ENCODE results near the gene SH3PXD2A.
A peak's percentile ranks its signal among the peaks of the same experiment; 100 is the strongest.

SH3PXD2A gene

GRCh38 chr10:103572347-103573204 lies 282.8 kb downstream of the SH3PXD2A start:
- no peak for DNase-seq

DNA sequence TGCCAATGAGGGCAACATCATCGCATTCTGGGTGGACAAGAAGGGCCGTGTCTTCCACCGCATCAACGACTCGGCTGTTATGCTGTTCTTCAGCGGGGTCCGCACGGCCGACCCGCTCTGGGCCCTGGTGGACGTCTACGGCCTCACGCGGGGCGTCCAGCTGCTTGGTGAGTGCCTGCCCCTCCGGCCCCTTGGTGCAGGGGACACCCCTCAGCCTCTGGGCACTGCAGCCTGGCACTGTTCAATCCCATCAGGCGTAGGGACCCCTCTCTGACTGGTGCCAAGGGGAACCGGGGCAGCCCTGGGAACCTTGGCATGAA lies 283.8 kb downstream of the SH3PXD2A start:
- DNase-seq, result no peak

DNA sequence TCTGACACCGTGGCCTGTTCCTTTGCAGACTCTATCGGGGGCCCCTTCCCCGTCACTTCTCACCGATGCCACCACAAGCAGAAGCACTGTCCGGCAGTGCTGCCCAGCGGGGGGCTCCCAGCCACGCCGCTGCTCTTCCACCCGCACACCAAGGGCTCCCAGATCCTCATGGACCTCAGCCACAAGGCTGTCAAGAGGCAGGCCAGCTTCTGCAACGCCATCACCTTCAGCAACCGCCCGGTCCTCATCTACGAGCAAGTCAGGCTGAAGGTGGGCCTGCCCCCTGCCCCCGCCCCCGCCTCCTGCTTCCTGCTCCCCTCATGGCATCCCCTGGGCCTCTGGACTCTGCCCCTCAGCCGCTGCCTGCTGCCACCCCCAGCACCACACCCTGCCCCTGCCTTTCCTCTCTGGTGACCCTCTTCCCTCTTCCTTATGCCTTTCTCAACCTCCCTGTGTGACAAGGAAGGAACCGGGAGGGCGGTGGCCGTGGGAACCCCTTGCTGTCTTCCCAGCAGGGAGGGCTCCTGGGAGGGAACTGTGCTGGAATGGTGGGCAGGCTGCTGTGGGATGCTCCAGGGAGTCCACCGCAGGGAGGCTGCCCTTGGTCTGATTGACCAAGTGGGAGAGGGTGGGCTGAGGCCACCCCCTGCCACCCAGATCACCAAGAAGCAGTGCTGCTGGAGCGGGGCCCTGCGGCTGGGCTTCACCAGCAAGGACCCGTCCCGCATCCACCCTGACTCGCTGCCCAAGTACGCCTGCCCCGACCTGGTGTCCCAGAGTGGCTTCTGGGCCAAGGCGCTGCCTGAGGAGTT lies 284.3 kb downstream of the SH3PXD2A start:
- DNase-seq, result no peak

GRCh38 chr10:103569896-103570295 lies 285.5 kb downstream of the SH3PXD2A start:
- DNase-seq, result peak; percentile 34

- DNase-seq, result no peak
These were observed 286.9 kb downstream of the SH3PXD2A start for GRCh38 chr10:103568505-103568904.

DNA sequence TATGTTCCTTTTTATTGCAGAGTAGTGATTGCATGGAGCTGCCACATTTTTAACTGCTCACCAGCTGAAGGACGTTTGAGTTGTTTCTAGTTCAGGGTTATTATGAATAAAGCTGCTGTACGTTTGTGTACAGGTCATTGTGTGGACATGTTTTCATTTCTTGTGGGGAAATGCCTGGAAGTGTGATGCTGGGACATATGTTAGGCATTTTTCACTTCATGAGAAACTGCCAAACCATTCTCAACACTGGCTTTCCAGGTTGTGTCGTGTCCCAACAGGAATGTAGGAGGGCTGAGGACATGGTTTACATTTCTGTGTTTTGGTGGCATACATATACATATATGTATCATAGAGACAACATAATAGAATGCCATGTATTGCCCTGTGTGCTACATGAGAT lies 288.8 kb downstream of the SH3PXD2A start:
- DNase-seq, result no peak

DNA sequence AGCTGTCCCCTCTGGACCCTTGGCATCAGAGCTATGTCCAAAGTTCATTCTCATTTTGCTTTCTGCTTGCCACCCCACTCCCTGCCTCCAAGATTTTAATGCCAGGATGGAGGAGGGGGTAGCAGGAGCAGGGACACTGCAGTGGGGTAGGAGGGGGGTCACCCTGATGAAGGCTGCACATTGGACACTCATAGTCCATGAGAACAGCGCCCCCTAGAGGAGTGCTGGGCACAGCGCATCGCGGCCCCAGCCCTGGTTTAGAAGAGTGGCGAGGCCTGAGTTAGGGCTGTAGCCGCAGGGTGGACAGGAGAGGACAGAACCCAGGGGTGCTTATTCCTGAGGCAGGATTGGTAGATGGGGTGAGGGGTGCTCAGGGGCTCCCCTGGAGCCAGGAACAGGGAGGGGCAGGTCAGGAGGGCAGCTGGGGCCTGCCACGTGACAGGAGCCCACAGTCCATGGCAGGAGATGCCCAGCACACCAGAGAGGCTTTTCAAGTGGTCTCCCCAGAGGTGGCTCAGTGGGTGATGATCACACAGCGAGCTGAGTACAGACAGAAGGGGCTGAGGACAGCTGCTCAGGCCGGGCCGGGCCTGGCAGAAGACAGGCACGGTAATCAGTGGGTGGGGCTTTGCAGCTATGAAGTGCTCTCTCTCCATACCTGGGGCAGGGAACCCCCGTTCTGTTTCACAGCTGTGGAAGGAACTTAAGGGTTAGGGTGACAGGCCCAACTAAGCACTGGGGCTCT lies 290.4 kb downstream of the SH3PXD2A start:
- no peak for DNase-seq

DNA sequence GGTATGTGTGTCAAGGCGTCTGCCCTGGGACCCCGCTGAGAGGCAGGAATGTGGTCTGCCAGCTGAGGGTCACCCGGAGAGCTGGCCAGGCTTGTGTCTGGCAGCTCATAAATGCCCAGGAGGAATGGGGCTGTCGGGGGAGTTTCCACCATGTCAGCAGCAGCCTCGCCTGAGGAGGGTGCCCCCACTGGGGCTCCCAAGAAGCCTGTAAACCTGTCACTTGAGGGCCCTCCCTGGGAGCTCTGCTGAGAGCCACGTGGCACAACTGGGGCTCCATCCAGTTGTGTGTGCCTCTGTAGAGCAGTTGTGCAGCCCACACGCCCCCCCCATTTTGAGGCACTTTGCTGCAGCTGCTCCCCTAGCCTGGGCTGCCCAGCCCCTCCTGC lies 291.3 kb downstream of the SH3PXD2A start:
- no peak for DNase-seq

GRCh38 chr10:103563231-103564115 lies 291.9 kb downstream of the SH3PXD2A start:
- DNase-seq, result no peak

GRCh38 chr10:103562383-103562782 lies 293.0 kb downstream of the SH3PXD2A start:
- no peak for DNase-seq

DNA sequence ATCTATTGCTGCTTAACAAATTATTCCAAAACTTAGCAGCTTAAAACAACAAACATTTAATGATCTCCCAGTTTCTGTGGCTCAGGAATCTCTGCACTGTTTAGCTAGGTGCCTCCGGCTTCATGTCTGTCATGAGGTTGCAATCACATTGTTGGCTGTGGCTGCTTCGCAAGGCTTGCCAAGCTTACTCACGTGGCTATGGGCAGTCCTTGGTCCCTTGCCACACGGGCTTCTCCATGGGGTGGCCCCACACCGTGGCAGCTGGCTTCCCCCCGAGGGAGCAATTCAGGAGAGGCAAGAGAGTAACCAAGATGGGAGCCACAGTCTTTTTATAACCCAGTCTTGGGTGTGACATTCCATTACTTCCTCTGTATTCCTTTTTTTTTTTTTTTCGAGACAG lies 294.5 kb downstream of the SH3PXD2A start:
- DNase-seq, result no peak

DNA sequence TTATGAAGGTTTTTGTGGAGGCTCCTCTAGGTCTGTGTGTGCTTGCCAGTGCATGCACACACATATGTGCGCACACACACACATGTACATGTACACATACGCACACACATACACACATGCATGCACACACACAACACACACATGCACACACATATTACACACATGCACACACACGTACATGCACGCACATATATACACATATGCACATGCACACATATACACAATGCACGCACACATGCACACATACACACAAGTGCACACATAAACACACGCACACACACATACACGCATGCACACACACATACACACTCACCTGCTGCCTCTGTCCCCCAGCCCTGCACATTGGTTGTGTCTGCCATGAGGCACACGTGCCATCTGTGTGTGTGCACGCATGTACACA lies 295.6 kb downstream of the SH3PXD2A start:
- DNase-seq, result no peak

GRCh38 chr10:103558911-103559310 lies 296.5 kb downstream of the SH3PXD2A start:
- DNase-seq, result no peak

DNA sequence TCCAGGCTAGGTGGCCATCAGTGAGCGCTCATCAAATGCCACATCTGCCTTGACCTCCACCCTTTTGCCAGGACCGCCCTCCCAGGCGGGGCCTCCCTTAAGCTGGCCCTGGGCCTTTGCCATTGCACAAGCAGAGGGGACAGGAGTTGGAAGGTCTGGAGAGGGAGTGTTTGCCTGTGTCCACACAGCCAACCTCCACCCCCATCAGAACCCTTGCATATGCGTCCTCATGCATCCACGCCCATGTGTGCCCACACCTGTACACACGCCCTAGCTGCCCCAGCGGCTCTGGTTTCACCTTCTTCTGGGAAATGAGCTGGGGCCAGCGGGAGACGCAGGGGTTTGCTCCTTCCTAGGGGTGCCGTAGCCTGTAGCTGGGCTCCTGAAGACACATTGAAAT lies 297.9 kb downstream of the SH3PXD2A start:
- DNase-seq, result no peak

- no peak for DNase-seq
These were observed 298.9 kb downstream of the SH3PXD2A start for GRCh38 chr10:103556383-103557007.

DNA sequence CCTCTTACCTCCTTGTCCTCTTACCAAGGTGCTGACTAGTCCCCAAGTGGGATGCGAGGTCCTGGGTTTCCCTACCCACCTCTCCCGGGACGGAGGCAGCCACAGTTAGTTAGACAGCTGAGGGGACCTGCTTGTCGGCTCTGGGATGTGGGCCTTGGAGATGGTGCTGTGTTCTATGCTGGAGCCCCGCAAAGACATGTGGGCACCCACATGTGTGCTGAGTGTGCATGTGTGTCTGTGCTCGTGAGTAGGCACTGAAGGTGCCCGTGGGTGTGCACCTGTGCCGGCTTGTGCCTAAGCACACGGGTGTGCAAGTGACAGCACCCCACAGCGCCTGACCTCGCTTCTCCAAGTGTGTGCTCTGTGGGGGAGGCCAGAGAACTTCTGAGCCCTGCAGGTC lies 299.7 kb downstream of the SH3PXD2A start:
- no peak for DNase-seq

- no peak for DNase-seq
These were observed 300.1 kb downstream of the SH3PXD2A start for GRCh38 chr10:103555325-103555649.

GRCh38 chr10:103554488-103555324 lies 300.7 kb downstream of the SH3PXD2A start:
- DNase-seq, result peak; percentile 56

- DNase-seq, result no peak
These were observed 301.5 kb downstream of the SH3PXD2A start for GRCh38 chr10:103553743-103554487.
